ENCODE data around the gene GATC.

GATC gene

GRCh38 chr12:120498870-120499515 lies 52.7 kb downstream of the GATC start:
- no peak for DNase-seq

GRCh38 chr12:120500581-120500980 lies 54.3 kb downstream of the GATC start:
- DNase-seq, result no peak

GRCh38 chr12:120504587-120504986 lies 58.3 kb downstream of the GATC start:
- DNase-seq, result no peak

GRCh38 chr12:120508537-120508936 lies 62.3 kb downstream of the GATC start:
- no peak for DNase-seq
